ENCODE results near the gene NCK1.

The NCK1 gene

GRCh38 chr3:136937175-136937574 lies 75.2 kb downstream of the NCK1 start:
- no peak for DNase-seq

GRCh38 chr3:136937851-136938250 lies 75.8 kb downstream of the NCK1 start:
- DNase-seq: no peak
- TF ChIP-seq GATA1 (IDR thresholded peaks at IDR 0.05; ENCODE audit: low read depth, low read length) (no peak), POLR2A (IDR thresholded peaks at IDR 0.05; ENCODE audit: low read length) (no peak)

More at GRCh38 chr3:136937175-136937574, 75.2 kb downstream of the NCK1 start:
- no peak for TF ChIP-seq GATA1 (IDR thresholded peaks at IDR 0.05; ENCODE audit: low read depth, low read length)
- TF ChIP-seq POLR2A (IDR thresholded peaks at IDR 0.05; ENCODE audit: low read length): no peak

GRCh38 chr3:136938334-136938733 lies 76.3 kb downstream of the NCK1 start:
- TF ChIP-seq GATA1 (IDR thresholded peaks at IDR 0.05; ENCODE audit: low read depth, low read length) (no peak), POLR2A (IDR thresholded peaks at IDR 0.05; ENCODE audit: low read length) (no peak)
- DNase-seq: no peak

GRCh38 chr3:136939489-136939888 lies 77.5 kb downstream of the NCK1 start:
- no peak for TF ChIP-seq GATA1 (IDR thresholded peaks at IDR 0.05; ENCODE audit: low read depth, low read length)
- TF ChIP-seq POLR2A (IDR thresholded peaks at IDR 0.05; ENCODE audit: low read length): no peak
- no peak for DNase-seq

- DNase-seq: no peak
Measured at GRCh38 chr3:136942803-136943202, 80.8 kb downstream of the NCK1 start.

GRCh38 chr3:136943436-136943835 lies 81.4 kb downstream of the NCK1 start:
- TF ChIP-seq POLR2A (IDR thresholded peaks at IDR 0.05; ENCODE audit: low read length) (no peak), GATA1 (IDR thresholded peaks at IDR 0.05; ENCODE audit: low read depth, low read length) (no peak)
- DNase-seq: no peak

More at GRCh38 chr3:136942803-136943202, 80.8 kb downstream of the NCK1 start:
- TF ChIP-seq GATA1 (IDR thresholded peaks at IDR 0.05; ENCODE audit: low read depth, low read length) (no peak), POLR2A (IDR thresholded peaks at IDR 0.05; ENCODE audit: low read length) (no peak)

- DNase-seq: no peak
- TF ChIP-seq POLR2A (IDR thresholded peaks at IDR 0.05; ENCODE audit: low read length) (no peak), GATA1 (IDR thresholded peaks at IDR 0.05; ENCODE audit: low read depth, low read length) (no peak)
Measured at GRCh38 chr3:136946978-136947377, 85.0 kb downstream of the NCK1 start.

GRCh38 chr3:136947477-136947876 lies 85.5 kb downstream of the NCK1 start:
- no peak for TF ChIP-seq GATA1 (IDR thresholded peaks at IDR 0.05; ENCODE audit: low read depth, low read length)
- no peak for TF ChIP-seq POLR2A (IDR thresholded peaks at IDR 0.05; ENCODE audit: low read length)
- no peak for DNase-seq

- TF ChIP-seq GATA1 (IDR thresholded peaks at IDR 0.05; ENCODE audit: low read depth, low read length): no peak
- no peak for TF ChIP-seq POLR2A (IDR thresholded peaks at IDR 0.05; ENCODE audit: low read length)
- DNase-seq: no peak
Measured at GRCh38 chr3:136949146-136949545, 87.1 kb downstream of the NCK1 start.

GRCh38 chr3:136949708-136950107 lies 87.7 kb downstream of the NCK1 start:
- DNase-seq: no peak
- no peak for TF ChIP-seq POLR2A (IDR thresholded peaks at IDR 0.05; ENCODE audit: low read length)
- no peak for TF ChIP-seq GATA1 (IDR thresholded peaks at IDR 0.05; ENCODE audit: low read depth, low read length)

GRCh38 chr3:136950623-136951022 lies 88.6 kb downstream of the NCK1 start:
- no peak for DNase-seq

GRCh38 chr3:136952292-136952691 lies 90.3 kb downstream of the NCK1 start:
- TF ChIP-seq GATA1 (IDR thresholded peaks at IDR 0.05; ENCODE audit: low read depth, low read length) (no peak), POLR2A (IDR thresholded peaks at IDR 0.05; ENCODE audit: low read length) (no peak)
- DNase-seq: peak; percentile 23 to 53

More at GRCh38 chr3:136950623-136951022, 88.6 kb downstream of the NCK1 start:
- no peak for TF ChIP-seq POLR2A (IDR thresholded peaks at IDR 0.05; ENCODE audit: low read length)
- no peak for TF ChIP-seq GATA1 (IDR thresholded peaks at IDR 0.05; ENCODE audit: low read depth, low read length)

GRCh38 chr3:136954251-136954650 lies 92.2 kb downstream of the NCK1 start:
- TF ChIP-seq POLR2A (IDR thresholded peaks at IDR 0.05; ENCODE audit: low read length): no peak
- no peak for TF ChIP-seq GATA1 (IDR thresholded peaks at IDR 0.05; ENCODE audit: low read depth, low read length)
- DNase-seq: no peak

GRCh38 chr3:136954980-136955780 lies 93.2 kb downstream of the NCK1 start:
- DNase-seq: no peak
- TF ChIP-seq GATA1 (IDR thresholded peaks at IDR 0.05; ENCODE audit: low read depth, low read length) (no peak), POLR2A (IDR thresholded peaks at IDR 0.05; ENCODE audit: low read length) (no peak)

- TF ChIP-seq POLR2A (IDR thresholded peaks at IDR 0.05; ENCODE audit: low read length) (no peak), GATA1 (IDR thresholded peaks at IDR 0.05; ENCODE audit: low read depth, low read length) (no peak)
- DNase-seq: no peak
Measured at GRCh38 chr3:136955813-136956212, 93.8 kb downstream of the NCK1 start.

Measured in erythroblast (primary cell).